Mesenchymal stem cell (in vitro differentiated cells and primary cell): Measurements from ENCODE around the gene METTL26.
A peak's percentile ranks its signal among the peaks of the same experiment; 100 is the strongest.

ENCODE experiments used
- DNase-seq: peaks from one replicate; pipeline ENCODE4 v3.0.0-alpha.2; 2013
- H2AFZ ChIP-seq: one replicate; pipeline ENCODE4 v1.6.1; 2013; ENCODE audit warnings: low read depth, mild to moderate bottlenecking, control low read depth, inconsistent platforms, low read length, moderate library complexity
- H2AK5ac ChIP-seq: 2 replicates; pipeline ENCODE4 v1.6.1; 2013; ENCODE audit warnings: low read length, moderate library complexity, mild to moderate bottlenecking, inconsistent platforms; ENCODE audit not compliant: severe bottlenecking
- H2BK120ac ChIP-seq: one replicate; pipeline ENCODE4 v1.6.1; 2013; ENCODE audit warnings: low read depth, mild to moderate bottlenecking, inconsistent platforms, low read length, moderate library complexity
- H2BK12ac ChIP-seq, 2 experiments: one replicate each; pipeline ENCODE4 v1.6.1; 2013; ENCODE audit warnings: inconsistent platforms in 2 of 2, low read length in 2 of 2, mild to moderate bottlenecking in 2 of 2, moderate library complexity in 2 of 2, control low read depth in 1 of 2
- H2BK15ac ChIP-seq: one replicate; pipeline ENCODE4 v1.6.1; 2013; ENCODE audit warnings: mild to moderate bottlenecking, low read depth, inconsistent platforms; ENCODE audit not compliant: poor library complexity, severe bottlenecking
- H2BK5ac ChIP-seq: 2 replicates; pipeline ENCODE4 v1.6.1; 2013; ENCODE audit warnings: low read depth, mild to moderate bottlenecking, low read length, control low read depth, inconsistent platforms; ENCODE audit not compliant: poor library complexity, severe bottlenecking
- H3K14ac ChIP-seq, 2 experiments: one replicate each; pipeline ENCODE4 v1.6.1; 2013; ENCODE audit warnings: inconsistent platforms in 2 of 2, low read length in 2 of 2, control low read depth in 1 of 2, mild to moderate bottlenecking in 1 of 2, moderate library complexity in 1 of 2
- H3K18ac ChIP-seq, 2 experiments: one replicate each; pipeline ENCODE4 v1.6.1; 2013; ENCODE audit warnings: inconsistent platforms in 2 of 2, low read length in 2 of 2, control low read depth in 1 of 2, low read depth in 1 of 2, mild to moderate bottlenecking in 1 of 2
- H3K23ac ChIP-seq, 2 experiments: one replicate each; pipeline ENCODE4 v1.6.1; 2013; ENCODE audit warnings: inconsistent platforms in 2 of 2, low read length in 2 of 2, mild to moderate bottlenecking in 2 of 2, moderate library complexity in 2 of 2, control low read depth in 1 of 2
- H3K27ac ChIP-seq: 2 replicates; pipeline ENCODE4 v1.5.1; 2013; ENCODE audit warnings: mild to moderate bottlenecking, moderate library complexity, low read length, control low read depth, inconsistent platforms; ENCODE audit not compliant: poor library complexity, severe bottlenecking
- H3K27me3 ChIP-seq, 2 experiments: 2 replicates each; pipeline versions ENCODE4 v1.6.1 to v1.7.0; 2013; ENCODE audit warnings: low read length in 2 of 2, mild to moderate bottlenecking in 2 of 2, moderate library complexity in 2 of 2, control low read depth in 1 of 2, inconsistent platforms in 1 of 2; ENCODE audit not compliant: control insufficient read depth in 1 of 2, insufficient read depth in 1 of 2
- H3K36me3 ChIP-seq, 2 experiments: 2 replicates each; pipeline versions ENCODE4 v1.6.1 to v1.7.0; 2013; ENCODE audit warnings: low read length in 2 of 2, control low read depth in 1 of 2, inconsistent platforms in 1 of 2, low read depth in 1 of 2, mild to moderate bottlenecking in 1 of 2; ENCODE audit not compliant: insufficient read depth in 2 of 2, control insufficient read depth in 1 of 2
- H3K4ac ChIP-seq, 2 experiments: one replicate each; pipeline ENCODE4 v1.6.1; 2013; ENCODE audit warnings: inconsistent platforms in 2 of 2, low read length in 2 of 2, mild to moderate bottlenecking in 2 of 2, moderate library complexity in 2 of 2, control low read depth in 1 of 2, low read depth in 1 of 2
- H3K4me1 ChIP-seq: 2 replicates; pipeline ENCODE4 v1.6.1; 2013; ENCODE audit warnings: low read depth, low read length, control low read depth; ENCODE audit not compliant: control insufficient read depth, insufficient read depth
- H3K4me2 ChIP-seq: 2 replicates; pipeline ENCODE4 v1.6.1; 2013; ENCODE audit warnings: low read length, mild to moderate bottlenecking, inconsistent platforms; ENCODE audit not compliant: poor library complexity, severe bottlenecking
- H3K4me3 ChIP-seq, 2 experiments: 2 replicates each; pipeline versions ENCODE4 v1.5.1 to v1.7.0; 2013; ENCODE audit warnings: low read length in 2 of 2, mild to moderate bottlenecking in 2 of 2, control low read depth in 1 of 2, low read depth in 1 of 2; ENCODE audit not compliant: insufficient read depth in 1 of 2
- H3K79me1 ChIP-seq: replicated peaks from 2 replicates; pipeline ENCODE4 v1.6.1; 2013; ENCODE audit warnings: mild to moderate bottlenecking, control low read depth, low read length, inconsistent platforms; ENCODE audit not compliant: poor library complexity, severe bottlenecking
- H3K9ac ChIP-seq: 2 replicates; pipeline ENCODE4 v1.7.0; 2013; ENCODE audit warnings: mild to moderate bottlenecking, low read length, moderate library complexity
- H3K9me3 ChIP-seq: 2 replicates; pipeline ENCODE4 v1.7.0; 2013; ENCODE audit warnings: mild to moderate bottlenecking, low read length; ENCODE audit not compliant: control insufficient read depth
- H4K8ac ChIP-seq: one replicate; pipeline ENCODE4 v1.6.1; 2013; ENCODE audit warnings: inconsistent platforms, mild to moderate bottlenecking, low read length, moderate library complexity
- H4K91ac ChIP-seq: one replicate; pipeline ENCODE4 v1.6.1; 2013; ENCODE audit warnings: mild to moderate bottlenecking, low read length, inconsistent platforms
- WGBS: methylation state at CpG from one replicate; pipeline ENCODE4 v1.1.7; 2013; ENCODE audit warnings: mixed read lengths; 5-methylcytosine and 5-hydroxymethylcytosine counted together

Gene METTL26

DNA sequence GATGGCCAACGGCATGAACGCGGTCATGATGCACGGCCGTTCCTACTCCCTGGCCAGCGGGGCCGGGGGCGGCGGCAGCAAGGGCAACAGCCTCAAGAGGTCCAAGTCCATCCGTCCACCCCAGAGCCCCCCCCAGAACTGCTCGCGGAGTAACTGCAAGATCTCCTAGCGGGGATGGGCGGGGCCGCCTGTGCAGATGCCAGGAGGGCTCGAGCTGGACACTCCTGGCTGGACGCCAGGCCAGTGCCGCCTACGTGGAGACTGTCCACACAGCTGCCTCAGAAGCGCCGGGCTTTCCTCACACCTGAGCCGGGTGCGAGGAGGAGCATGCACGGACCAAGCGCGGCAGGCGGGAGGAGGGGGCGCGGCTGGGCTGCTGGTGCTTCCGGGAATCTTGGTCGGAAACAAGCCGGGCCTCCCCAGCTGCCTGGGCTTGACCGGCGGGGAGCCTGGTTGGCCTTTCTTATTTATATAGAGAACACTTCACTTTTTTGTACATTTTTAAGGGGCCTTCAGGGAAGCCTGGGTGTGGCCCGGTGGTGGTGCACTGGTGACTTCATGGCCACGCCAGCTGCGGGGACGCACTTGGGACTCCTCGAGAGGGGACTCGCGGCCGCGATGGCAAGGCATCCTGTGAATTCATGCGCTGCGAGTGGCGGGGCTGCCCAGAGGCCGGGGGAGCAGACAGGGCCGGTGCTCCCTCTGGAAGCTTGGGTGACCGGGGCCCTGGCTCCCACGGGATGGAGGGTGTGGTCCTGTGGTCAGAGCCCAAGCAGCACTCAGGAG lies 8.5 kb downstream of the METTL26 start:
- Histone ChIP-seq H4K91ac (peak overlapping the region; percentile 66), H3K27ac (no peak overlapping the region), H3K27me3 (no peaks in the 10 kb centered on the region), H2AFZ (no peak overlapping the region), H3K4me3 (no peak overlapping the region), H3K18ac (peak overlapping the region in 1 of 2 experiments; percentile 66), H2BK5ac (no peak overlapping the region), H2AK5ac (no peak overlapping the region), H3K4me1 (peaks cover 52% of the 10 kb centered on the region), H3K9me3 (no peaks in the 10 kb centered on the region), H3K4me2 (no peak overlapping the region), H3K4ac (peak overlapping the region in 1 of 2 experiments; percentile 1), H3K9ac (peak overlapping the region; percentile 26), H3K23ac (no peak overlapping the region), H3K79me1 (peaks cover 12% of the 10 kb centered on the region), H3K14ac (no peak overlapping the region), H2BK15ac (no peak overlapping the region), H2BK120ac (peak overlapping the region; percentile 24), H3K36me3 (peaks cover 4 to 50% of the 10 kb centered on the region in 2 experiments), H2BK12ac (peak overlapping the region in 1 of 2 experiments; percentile 75), H4K8ac (no peak overlapping the region)
- 88% methylated on average over 41 of the region's 50 CpGs for WGBS
- DNase-seq = no peak

DNA sequence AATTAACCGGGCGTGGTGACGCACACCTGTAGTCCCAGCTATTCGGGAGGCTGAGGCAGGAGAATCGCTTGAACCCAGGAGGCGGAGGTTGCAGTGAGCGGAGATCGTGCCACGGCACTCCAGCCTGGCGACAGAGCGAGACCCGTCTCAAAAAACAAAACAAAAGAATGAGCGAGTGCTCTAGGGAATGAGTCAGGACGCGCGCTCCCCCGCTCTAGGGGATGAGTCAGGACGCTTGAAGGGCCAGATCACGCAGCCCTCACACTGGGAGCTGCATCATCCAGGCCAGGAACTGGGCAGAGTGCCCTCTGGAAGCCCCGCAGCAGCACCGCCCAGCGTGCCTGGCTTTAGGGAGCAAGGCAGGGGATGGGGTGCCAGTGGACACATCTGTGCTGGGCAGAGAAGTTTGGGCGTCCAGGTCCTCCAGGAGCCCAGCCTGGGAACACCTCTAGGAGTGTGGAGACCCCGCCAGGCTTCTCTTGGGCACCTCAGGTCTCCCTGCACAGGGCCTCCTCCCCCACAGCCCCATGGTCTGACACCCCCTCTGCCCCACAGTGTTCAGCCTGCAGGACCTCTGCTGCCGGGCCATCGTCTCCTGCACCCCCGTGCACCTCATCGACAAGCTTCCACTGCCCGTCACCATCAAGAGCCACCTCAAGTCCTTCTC lies 9.2 kb downstream of the METTL26 start:
- Histone ChIP-seq H3K27ac (peak overlapping the region; percentile 6), H3K4ac (peak overlapping the region in 1 of 2 experiments; percentile 1), H3K9me3 (no peaks in the 10 kb centered on the region), H3K14ac (no peak overlapping the region), H3K79me1 (peaks cover 16% of the 10 kb centered on the region), H2AK5ac (no peak overlapping the region), H4K8ac (peak overlapping the region; percentile 57), H3K9ac (peak overlapping the region; percentile 47), H3K4me3 (no peak overlapping the region), H2BK12ac (peak overlapping the region in 1 of 2 experiments; percentile 1), H3K23ac (no peak overlapping the region), H2BK120ac (no peak overlapping the region), H3K4me1 (peaks cover 55% of the 10 kb centered on the region), H3K18ac (peak overlapping the region; percentile 16 to 66), H2AFZ (no peak overlapping the region), H3K27me3 (no peaks in the 10 kb centered on the region), H2BK15ac (no peak overlapping the region), H3K36me3 (peaks cover 4 to 44% of the 10 kb centered on the region in 2 experiments), H3K4me2 (no peak overlapping the region), H2BK5ac (no peak overlapping the region), H4K91ac (peak overlapping the region; percentile 18)
- 41% methylated on average over 29 of the region's 29 CpGs for WGBS
- peak; percentile 98 for DNase-seq

DNA sequence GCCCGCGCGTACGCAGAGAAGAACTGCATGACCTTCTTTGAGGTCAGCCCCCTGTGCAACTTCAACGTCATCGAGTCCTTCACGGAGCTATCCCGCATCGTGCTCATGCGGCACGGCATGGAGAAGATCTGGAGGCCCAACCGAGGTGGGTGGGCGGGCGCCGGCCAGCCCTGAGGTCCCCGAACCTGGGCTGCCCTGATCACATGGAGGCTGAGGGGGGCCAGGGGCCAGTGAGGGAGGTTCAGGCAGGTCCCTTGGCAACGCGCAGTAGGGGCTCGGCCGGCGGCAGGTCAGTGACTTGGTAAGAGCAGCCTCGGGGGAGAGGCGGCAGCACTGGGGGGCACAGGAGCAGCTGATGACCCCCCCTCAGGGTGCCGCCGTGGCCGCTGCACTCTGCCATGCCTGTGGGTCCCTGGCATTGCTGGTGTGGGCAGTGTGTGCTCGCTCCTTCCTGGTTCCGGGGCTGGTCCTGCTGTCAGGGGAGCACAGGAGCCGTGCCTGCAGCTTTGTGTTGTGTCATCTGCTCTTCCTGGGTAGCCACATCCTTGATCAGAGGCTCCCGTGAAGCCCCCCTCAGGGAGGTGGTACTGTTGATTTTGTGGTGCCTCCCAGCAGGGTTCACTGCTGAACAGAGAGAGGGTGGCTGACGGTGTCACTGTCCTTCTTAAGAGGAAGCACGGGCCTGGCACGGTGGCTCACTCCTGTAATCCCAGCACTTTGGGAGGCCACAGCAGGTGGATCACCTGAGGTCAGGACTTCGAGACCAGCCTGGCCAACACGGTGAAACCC lies 9.9 kb downstream of the METTL26 start:
- Histone ChIP-seq H2BK120ac (peak overlapping the region; percentile 54), H3K23ac (no peak overlapping the region), H2BK5ac (no peak overlapping the region), H4K91ac (peak overlapping the region; percentile 78), H2AFZ (no peak overlapping the region), H3K36me3 (peaks cover 4 to 50% of the 10 kb centered on the region in 2 experiments), H2BK15ac (peak overlapping the region; percentile 26), H3K18ac (peak overlapping the region in 1 of 2 experiments; percentile 88), H3K9ac (peak overlapping the region; percentile 47), H3K9me3 (no peaks in the 10 kb centered on the region), H3K27me3 (no peaks in the 10 kb centered on the region), H3K14ac (peak overlapping the region in 1 of 2 experiments; percentile 61), H2BK12ac (peak overlapping the region in 1 of 2 experiments; percentile 82), H2AK5ac (peak overlapping the region; percentile 59), H3K27ac (no peak overlapping the region), H3K4me1 (peaks cover 56% of the 10 kb centered on the region), H3K4ac (peak overlapping the region in 1 of 2 experiments; percentile 17), H4K8ac (no peak overlapping the region), H3K4me2 (no peak overlapping the region), H3K4me3 (no peak overlapping the region), H3K79me1 (peaks cover 23% of the 10 kb centered on the region)
- WGBS = 96% methylated on average over 35 of the region's 35 CpGs
- DNase-seq = no peak
